Stimulated activated CD8-positive, alpha-beta memory T cell treated with anti-CD3 and anti-CD28 coated beads, Interleukin-12 subunit alpha, Interleukin-12 subunit beta, amount 100 ng/mL, for 4 hours (primary cell): ENCODE measurements around the gene TAF7L.
"Not testable (repeated sequence)": the region's sequence is repeated elsewhere in the genome, so short reads cannot be mapped to it uniquely, and the experiment has no call there.

ENCODE experiments used
- DNase-seq: peaks from one replicate; pipeline ENCODE4 v3.0.0-alpha.2; 2020; ENCODE audit warnings: low read depth

Gene TAF7L, protein sequence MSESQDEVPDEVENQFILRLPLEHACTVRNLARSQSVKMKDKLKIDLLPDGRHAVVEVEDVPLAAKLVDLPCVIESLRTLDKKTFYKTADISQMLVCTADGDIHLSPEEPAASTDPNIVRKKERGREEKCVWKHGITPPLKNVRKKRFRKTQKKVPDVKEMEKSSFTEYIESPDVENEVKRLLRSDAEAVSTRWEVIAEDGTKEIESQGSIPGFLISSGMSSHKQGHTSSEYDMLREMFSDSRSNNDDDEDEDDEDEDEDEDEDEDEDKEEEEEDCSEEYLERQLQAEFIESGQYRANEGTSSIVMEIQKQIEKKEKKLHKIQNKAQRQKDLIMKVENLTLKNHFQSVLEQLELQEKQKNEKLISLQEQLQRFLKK

GRCh38 chrX:101290957-101291603 lies at the start of gene TAF7L:
TAF7L (minus strand) TSS chrX:101291334; CDS start chrX:101287543, 3,791 bp downstream.
- no peak for DNase-seq

- no peak for DNase-seq
Measured at GRCh38 chrX:101337776-101338271, 46.7 kb upstream of the TAF7L start.

DNA sequence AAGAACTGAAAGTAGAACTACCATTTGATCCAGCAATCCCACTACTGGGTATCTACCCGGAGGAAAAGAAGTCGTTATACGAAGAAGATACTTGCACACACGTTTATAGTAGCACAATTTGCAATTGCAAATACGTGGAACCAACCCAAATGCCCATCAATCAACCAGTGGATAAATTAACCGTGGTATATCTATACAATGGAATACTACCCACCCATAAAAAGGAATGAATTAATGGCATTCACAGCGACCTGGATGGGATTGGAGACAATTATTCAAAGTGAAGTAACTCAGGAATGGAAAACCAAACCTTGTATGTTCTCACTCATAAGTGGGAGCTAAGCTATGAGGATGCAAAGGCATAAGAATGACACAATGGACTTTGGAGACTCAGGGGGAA lies 43.2 kb upstream of the TAF7L start:
- not testable (repeated sequence) for DNase-seq

DNA sequence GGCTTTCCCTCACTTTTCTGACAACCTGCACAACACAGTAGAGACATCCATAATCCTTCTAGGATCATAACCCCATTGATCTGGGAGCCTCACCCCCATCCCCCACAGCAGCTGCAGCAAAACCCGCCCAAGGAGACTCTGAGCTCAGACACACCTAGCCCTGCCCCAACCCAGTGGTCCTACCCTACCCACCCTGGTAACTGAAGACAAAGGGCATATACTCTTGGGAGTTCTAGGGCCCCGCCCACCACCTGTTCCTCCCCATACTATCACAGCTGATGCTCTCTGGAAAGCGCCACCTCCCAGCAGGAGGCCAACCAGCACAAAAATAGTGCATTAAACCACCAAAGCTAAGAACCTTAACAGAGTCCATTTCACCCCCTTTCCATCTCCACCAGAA lies 35.5 kb upstream of the TAF7L start:
- not testable (repeated sequence) for DNase-seq

DNA sequence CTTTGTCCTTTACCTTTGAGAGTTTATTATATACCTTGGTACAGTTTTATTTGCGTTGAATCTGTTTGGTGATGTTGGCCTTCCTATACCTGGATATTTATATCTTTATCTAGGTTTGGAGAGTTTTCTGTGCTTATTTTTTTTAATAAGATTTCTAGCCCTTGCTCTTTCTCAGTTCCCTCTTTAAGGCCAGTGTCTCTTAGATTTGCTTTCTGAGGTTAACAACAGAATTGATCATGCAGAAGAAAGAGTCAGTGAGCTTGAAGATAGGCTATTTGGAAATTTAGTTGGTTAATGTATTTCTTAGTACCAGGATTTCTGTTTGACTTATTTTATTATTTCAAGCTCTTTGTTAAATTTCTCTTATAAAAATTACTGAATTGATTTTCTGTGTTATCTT lies 12.7 kb upstream of the TAF7L start:
- DNase-seq: no peak

DNA sequence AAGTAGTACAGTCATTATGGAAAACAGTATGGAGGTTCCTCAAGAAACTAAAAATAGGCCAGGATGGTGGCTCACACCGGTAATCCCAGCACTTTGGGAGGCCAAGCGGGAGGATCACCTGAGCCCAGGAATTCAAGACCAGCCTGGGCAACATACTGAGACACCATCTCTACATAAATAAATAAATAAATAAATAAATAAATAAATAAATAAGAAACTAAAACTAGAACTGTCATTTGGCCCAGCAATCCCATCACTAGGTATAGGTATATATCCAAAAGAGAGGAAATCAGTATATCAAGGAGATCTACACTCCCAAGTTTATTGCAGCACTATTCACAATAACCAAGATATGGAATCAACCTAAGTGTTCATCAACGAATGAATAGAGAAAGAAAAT lies 4.5 kb upstream of the TAF7L start:
- DNase-seq: not testable (repeated sequence)

GRCh38 chrX:101287402-101287801 lies 3.7 kb downstream of the TAF7L start:
- no peak for DNase-seq

DNA sequence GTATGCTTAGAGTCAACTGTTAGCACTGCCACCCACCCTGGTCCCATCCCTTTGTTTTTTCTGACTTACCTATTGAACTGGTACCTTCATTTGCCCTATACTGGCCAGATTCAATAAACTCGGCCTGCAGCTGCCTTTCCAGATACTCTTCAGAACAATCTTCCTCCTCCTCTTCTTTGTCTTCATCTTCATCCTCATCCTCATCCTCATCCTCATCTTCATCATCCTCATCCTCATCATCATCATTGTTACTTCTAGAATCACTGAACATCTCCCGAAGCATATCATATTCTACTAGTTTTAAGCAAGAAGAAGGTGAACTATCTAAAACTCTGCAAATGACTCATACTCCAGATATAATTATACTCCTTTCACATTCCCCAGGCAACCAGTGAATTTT lies 14.9 kb downstream of the TAF7L start:
- no peak for DNase-seq

DNA sequence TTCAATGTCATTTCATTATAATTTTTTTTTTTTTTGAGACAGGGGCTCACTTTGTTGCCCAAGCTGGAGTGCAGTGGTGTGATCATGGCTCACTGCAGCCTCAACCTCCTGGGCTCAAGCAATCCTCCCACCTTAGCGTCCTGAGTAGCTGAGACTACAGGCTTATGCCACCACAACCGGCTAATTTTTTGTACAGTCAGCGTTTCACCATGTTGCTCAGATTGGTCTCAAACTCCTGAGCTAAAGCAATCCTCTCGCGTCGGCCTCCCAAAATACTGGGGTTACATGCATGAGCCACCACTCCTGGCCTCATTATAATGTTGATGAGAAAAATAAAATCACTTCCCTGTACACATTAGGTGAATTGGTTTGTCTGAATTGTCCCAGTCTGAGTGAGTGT lies 16.9 kb downstream of the TAF7L start:
- DNase-seq: no peak

- DNase-seq: no peak
Measured at GRCh38 chrX:101265869-101266428, 25.2 kb downstream of the TAF7L start.

DNA sequence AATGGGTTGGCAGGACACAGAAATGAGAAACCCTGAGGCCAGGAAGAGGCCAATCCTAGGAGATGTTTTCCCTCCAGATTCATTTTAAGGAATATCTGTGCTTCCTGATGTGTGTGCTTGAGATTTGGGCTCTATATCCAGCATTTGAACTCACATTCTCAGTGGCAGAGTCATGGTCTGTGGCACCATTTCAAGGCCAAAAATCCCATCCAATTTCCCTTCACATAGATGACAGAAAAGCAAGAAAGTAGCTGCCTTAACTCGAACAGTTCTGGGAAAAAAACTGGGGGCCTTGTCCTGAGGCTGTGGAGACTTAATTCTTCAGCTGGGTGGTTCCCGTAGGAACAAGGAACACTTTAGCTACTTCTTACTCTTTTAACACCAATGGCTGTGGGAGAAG lies 27.4 kb downstream of the TAF7L start:
- no peak for DNase-seq

GRCh38 chrX:101262590-101262989 lies 28.5 kb downstream of the TAF7L start:
- no peak for DNase-seq

DNA sequence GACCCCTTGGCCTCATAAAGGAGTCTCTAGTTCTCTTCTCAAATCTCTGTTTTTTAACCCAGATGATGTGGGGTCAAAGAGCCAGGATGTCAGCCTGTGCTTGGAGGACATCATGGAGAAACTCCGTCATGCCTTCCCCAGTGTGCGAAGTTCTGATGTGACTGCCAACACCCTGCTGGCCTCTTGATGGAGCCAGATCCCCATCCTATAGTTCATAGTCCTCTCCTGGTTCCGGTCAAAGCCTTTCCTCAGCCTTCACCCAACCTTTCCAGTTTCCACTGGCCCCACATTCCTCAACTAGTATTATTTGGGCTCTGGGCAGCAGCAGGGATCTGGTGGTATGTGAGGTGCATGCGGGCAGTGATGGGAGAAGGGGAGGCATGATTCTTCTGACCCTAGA lies 30.7 kb downstream of the TAF7L start:
- no peak for DNase-seq

- DNase-seq: no peak
Measured at GRCh38 chrX:101258259-101258581, 32.9 kb downstream of the TAF7L start.

DNA sequence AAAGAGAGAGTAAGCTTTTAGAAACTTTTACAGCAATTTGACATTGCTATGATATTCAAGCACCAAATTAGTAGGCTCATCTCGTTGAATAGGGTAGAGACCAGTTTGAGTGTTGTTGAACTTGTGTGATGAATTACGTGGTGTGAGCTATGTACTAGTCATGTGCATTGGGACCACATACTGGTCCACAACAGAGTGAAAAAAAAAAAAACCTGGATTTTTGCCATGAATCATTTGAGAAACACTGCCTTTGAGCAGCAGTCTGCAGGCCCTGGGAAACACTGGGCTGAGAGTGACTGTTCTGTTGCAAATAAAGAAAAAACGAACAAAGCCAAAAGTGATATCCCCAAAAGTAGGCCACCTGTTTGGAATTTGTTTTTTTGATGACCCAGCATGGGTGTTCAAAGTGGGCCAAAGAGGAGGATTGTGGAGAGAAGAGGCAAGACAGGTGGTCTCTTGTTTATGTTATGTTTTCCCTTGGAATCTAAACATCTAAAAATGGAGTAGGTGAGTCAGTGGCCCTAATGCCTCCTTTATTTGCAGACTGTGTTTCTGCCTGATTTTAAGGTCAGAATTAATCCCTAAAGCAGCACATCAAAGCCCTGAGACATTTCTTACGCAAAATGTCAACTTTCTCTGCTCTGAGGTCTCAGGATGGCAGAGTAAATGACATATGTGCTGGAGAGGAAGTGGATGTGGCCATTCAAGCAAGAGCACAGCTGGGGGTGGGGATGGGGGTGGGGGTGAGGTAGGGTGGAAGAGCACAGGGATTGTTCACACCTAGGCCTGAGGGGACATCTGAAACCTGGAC lies 33.5 kb downstream of the TAF7L start:
- no peak for DNase-seq

DNA sequence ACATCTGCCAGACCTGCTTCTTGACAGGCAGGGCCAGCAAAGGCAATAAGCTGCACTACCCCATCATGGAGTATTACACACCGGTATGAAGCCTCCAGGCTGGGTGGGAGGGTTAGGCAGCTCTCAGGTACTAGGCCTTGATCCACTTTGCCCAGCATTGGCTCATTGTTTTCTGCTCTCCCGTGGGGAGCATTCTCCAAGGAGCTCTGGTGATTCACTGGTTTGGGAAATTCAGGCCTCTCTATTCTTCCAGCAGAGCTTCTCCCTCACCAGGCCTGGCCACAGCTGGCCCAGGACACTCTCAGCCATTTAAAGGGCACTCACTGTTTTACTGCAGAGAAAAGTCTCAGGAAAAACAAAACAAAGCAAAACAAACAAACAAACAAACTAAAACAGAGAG lies 38.5 kb downstream of the TAF7L start:
- DNase-seq: no peak

GRCh38 chrX:101241531-101241930 lies 49.6 kb downstream of the TAF7L start:
- DNase-seq: no peak

- DNase-seq: no peak
Measured at GRCh38 chrX:101237041-101237440, 54.1 kb downstream of the TAF7L start.

- no peak for DNase-seq
Measured at GRCh38 chrX:101232316-101232715, 58.8 kb downstream of the TAF7L start.

DNA sequence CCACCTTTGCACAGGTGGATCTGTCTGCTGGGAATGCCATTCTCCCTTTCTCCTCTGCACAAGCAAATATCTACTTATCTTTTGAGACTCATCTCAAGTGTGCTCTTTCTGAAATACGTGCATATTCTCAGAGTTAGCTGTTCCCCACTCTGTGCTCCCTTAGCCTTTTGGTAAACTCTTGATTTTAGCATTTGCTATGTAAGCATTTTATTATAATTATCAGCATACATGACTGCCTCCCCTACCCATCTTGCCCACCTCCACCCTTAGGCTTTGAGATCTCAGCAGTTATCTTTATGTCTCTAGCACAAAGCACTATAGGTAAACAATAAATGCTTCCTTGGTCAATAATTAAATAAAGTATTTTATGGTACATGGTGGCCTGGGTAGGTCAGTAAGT lies 60.1 kb downstream of the TAF7L start:
- DNase-seq: no peak

DNA sequence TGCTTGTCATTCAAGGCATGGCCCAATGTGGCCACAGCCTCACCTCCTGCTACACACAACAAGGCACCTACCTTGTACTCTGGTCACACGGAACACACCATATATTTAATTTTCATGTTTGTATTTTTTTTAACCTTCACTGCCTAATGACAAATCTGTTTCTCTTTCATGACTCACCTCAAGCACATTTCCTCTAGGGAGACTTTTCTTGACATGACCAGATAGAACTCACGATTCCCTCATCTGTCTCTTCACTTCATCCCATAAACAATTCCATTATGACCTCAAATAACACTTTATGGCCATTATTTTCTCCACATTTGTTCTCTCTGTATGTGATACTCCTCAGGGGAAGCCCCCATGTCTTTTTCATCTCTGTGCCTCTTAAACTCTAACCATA lies 60.5 kb downstream of the TAF7L start:
- DNase-seq: no peak

GRCh38 chrX:101229170-101229569 lies 62.0 kb downstream of the TAF7L start:
- DNase-seq: no peak

- no peak for DNase-seq
Measured at GRCh38 chrX:101223226-101223625, 67.9 kb downstream of the TAF7L start.
